BE2C (cell line): Measurements from ENCODE around the gene OR51I1.

Source experiments
- DNase-seq: peaks from one replicate; pipeline ENCODE4 v3.0.0-alpha.2; 2020
- H3K27me3 ChIP-seq: fragments of 250-450 bp; sonication (Bioruptor Pico); 2 replicates; pipeline ENCODE4 v1.5.1; 2020; ENCODE audit warnings: mild to moderate bottlenecking
- H3K36me3 ChIP-seq: fragments of 250-450 bp; sonication (Bioruptor Pico); 2 replicates; pipeline ENCODE4 v1.5.1; 2020; ENCODE audit warnings: mild to moderate bottlenecking
- H3K4me1 ChIP-seq: fragments of 250-450 bp; sonication (Bioruptor Pico); 2 replicates; pipeline ENCODE4 v1.5.1; 2020
- H3K4me3 ChIP-seq: 2 replicates; pipeline ENCODE4 v1.5.1; 2011; ENCODE audit warnings: low read depth, low read length
- H3K9me3 ChIP-seq: fragments of 250-450 bp; sonication (Bioruptor Pico); 2 replicates; pipeline ENCODE4 v1.5.1; 2020
- CTCF ChIP-seq: IDR thresholded peaks from 2 replicates; pipeline ENCODE4 v1.5.1; 2012; ENCODE audit warnings: mild to moderate bottlenecking, low read depth, low read length

The OR51I1 gene

GRCh38 chr11:5449023-5449422 lies 7.7 kb upstream of the OR51I1 start, which contains the start of gene OR51I2:
TSS of gene OR51I2 (plus strand) at chr11:5449323. CDS start at chr11:5453489, 4,166 bp downstream.
- DNase-seq: no peak
- H3K4me1 ChIP-seq: no peaks in the 10 kb centered on the region
- no peak for TF ChIP-seq CTCF
- no peaks in the 10 kb centered on the region for H3K36me3 ChIP-seq
- no peaks in the 10 kb centered on the region for H3K27me3 ChIP-seq
- no peak within 1 kb of the TSS for H3K4me3 ChIP-seq
- no peaks in the 10 kb centered on the region for H3K9me3 ChIP-seq

GRCh38 chr11:5443835-5444393 lies 2.6 kb upstream of the OR51I1 start:
- DNase-seq: no peak
- Histone ChIP-seq H3K4me1 (no peaks in the 10 kb centered on the region), H3K4me3 (no peak overlapping the region), H3K36me3 (no peaks in the 10 kb centered on the region), H3K9me3 (no peaks in the 10 kb centered on the region), H3K27me3 (no peaks in the 10 kb centered on the region)
- TF ChIP-seq CTCF: no peak

- H3K36me3 ChIP-seq: no peaks in the 10 kb centered on the region
- DNase-seq: no peak
- H3K27me3 ChIP-seq: no peaks in the 10 kb centered on the region
- H3K4me3 ChIP-seq: no peak overlapping the region
- no peaks in the 10 kb centered on the region for H3K4me1 ChIP-seq
- TF ChIP-seq CTCF: no peak
- H3K9me3 ChIP-seq: no peaks in the 10 kb centered on the region
These were observed 18.2 kb downstream of the OR51I1 start for GRCh38 chr11:5423131-5423530.

- Histone ChIP-seq H3K4me1 (no peaks in the 10 kb centered on the region), H3K9me3 (no peaks in the 10 kb centered on the region), H3K4me3 (no peak within 1 kb of the TSS), H3K36me3 (no peaks in the 10 kb centered on the region), H3K27me3 (no peaks in the 10 kb centered on the region)
- no peak for DNase-seq
- TF ChIP-seq CTCF: no peak
These were observed 19.5 kb downstream of the OR51I1 start, which contains the start of gene OR51Q1 for GRCh38 chr11:5421811-5422210. TSS of gene OR51Q1 (plus strand) at chr11:5422111. CDS start at chr11:5422201, 90 bp downstream.

- no peak for DNase-seq
- Histone ChIP-seq H3K4me3 (no peak overlapping the region), H3K9me3 (no peaks in the 10 kb centered on the region), H3K36me3 (no peaks in the 10 kb centered on the region), H3K4me1 (no peaks in the 10 kb centered on the region), H3K27me3 (no peaks in the 10 kb centered on the region)
- no peak for TF ChIP-seq CTCF
These were observed 20.3 kb downstream of the OR51I1 start for GRCh38 chr11:5420993-5421392.

GRCh38 chr11:5405173-5405572 lies 36.1 kb downstream of the OR51I1 start:
- H3K4me3 ChIP-seq: no peak overlapping the region
- no peaks in the 10 kb centered on the region for H3K4me1 ChIP-seq
- H3K27me3 ChIP-seq: no peaks in the 10 kb centered on the region
- no peaks in the 10 kb centered on the region for H3K9me3 ChIP-seq
- DNase-seq: no peak
- no peak for TF ChIP-seq CTCF
- H3K36me3 ChIP-seq: no peaks in the 10 kb centered on the region
